MM.1S (cell line): ENCODE results near the gene SCPEP1.

Source experiments
- DNase-seq: peaks from one replicate; pipeline ENCODE4 v3.0.0-alpha.2; 2015
- H2AFZ ChIP-seq: fragments of 300-600 bp; sonication (generic); 2 replicates; pipeline ENCODE4 v1.6.0; 2016; ENCODE audit warnings: antibody characterized with exemption, low read length
- H3F3A ChIP-seq: fragments of 300-600 bp; sonication (generic); 2 replicates; pipeline ENCODE4 v1.6.1; 2016; ENCODE audit warnings: mild to moderate bottlenecking, antibody characterized with exemption, low read length, moderate library complexity, mixed read lengths; ENCODE audit not compliant: insufficient read depth
- H3K27ac ChIP-seq: fragments of 300-600 bp; sonication (generic); 2 replicates; pipeline ENCODE4 v1.5.1; 2016; ENCODE audit warnings: mild to moderate bottlenecking, low read length
- H3K27me3 ChIP-seq: fragments of 300-600 bp; sonication (generic); replicated peaks from 2 replicates; pipeline ENCODE4 v1.6.0; 2016; ENCODE audit warnings: low read length; ENCODE audit not compliant: insufficient read depth
- H3K36me3 ChIP-seq: fragments of 300-600 bp; sonication (generic); replicated peaks from 2 replicates; pipeline ENCODE4 v1.6.1; 2016; ENCODE audit warnings: mild to moderate bottlenecking, low read length, mixed read lengths; ENCODE audit not compliant: insufficient read depth
- H3K4me1 ChIP-seq: fragments of 300-600 bp; sonication (generic); 2 replicates; pipeline ENCODE4 v1.6.1; 2016; ENCODE audit warnings: low read length, mixed read lengths
- H3K4me2 ChIP-seq: fragments of 300-600 bp; sonication (generic); 2 replicates; pipeline ENCODE4 v1.6.0; 2016; ENCODE audit warnings: low read depth, low read length
- H3K4me3 ChIP-seq: fragments of 300-600 bp; sonication (generic); 2 replicates; pipeline ENCODE4 v1.5.1; 2016; ENCODE audit warnings: low read length, mixed read lengths
- H3K79me2 ChIP-seq: fragments of 300-600 bp; sonication (generic); 2 replicates; pipeline ENCODE4 v1.6.1; 2016; ENCODE audit warnings: mixed run types, low read length, mixed read lengths
- H3K9ac ChIP-seq: fragments of 300-600 bp; sonication (generic); 2 replicates; pipeline ENCODE4 v1.6.1; 2016; ENCODE audit warnings: low read length, mixed read lengths
- H3K9me2 ChIP-seq: fragments of 300-600 bp; sonication (generic); replicated peaks from 2 replicates; pipeline ENCODE4 v1.6.1; 2016; ENCODE audit warnings: mild to moderate bottlenecking, low read length, mixed read lengths; ENCODE audit not compliant: insufficient read depth
- H3K9me3 ChIP-seq: fragments of 300-600 bp; sonication (generic); replicated peaks from 2 replicates; pipeline ENCODE4 v1.6.1; 2016; ENCODE audit warnings: mild to moderate bottlenecking, low read length, mixed read lengths; ENCODE audit not compliant: insufficient read depth
- H4K20me1 ChIP-seq: fragments of 300-600 bp; sonication (generic); 2 replicates; pipeline ENCODE4 v1.6.1; 2016; ENCODE audit warnings: mild to moderate bottlenecking, low read length, moderate library complexity, mixed read lengths; ENCODE audit not compliant: insufficient read depth
- EZH2 ChIP-seq: fragments of 300-600 bp; sonication (generic); optimal IDR thresholded peaks from 2 replicates; pipeline ENCODE3; 2017; ENCODE audit warnings: low read depth, mild to moderate bottlenecking, antibody characterized with exemption, low read length, mixed read lengths
- EZH2phosphoT487 ChIP-seq: fragments of 300-600 bp; sonication (generic); IDR thresholded peaks from 2 replicates; pipeline ENCODE4 v1.6.1; 2018; ENCODE audit warnings: antibody characterized with exemption, low read length
- TF ChIP-seq, protein P1 (sequence below): fragments of 300-600 bp; sonication (generic); IDR thresholded peaks from 2 replicates; pipeline ENCODE4 v1.5.1; 2016; ENCODE audit warnings: antibody characterized with exemption, low read length, mixed read lengths

SCPEP1 gene

DNA sequence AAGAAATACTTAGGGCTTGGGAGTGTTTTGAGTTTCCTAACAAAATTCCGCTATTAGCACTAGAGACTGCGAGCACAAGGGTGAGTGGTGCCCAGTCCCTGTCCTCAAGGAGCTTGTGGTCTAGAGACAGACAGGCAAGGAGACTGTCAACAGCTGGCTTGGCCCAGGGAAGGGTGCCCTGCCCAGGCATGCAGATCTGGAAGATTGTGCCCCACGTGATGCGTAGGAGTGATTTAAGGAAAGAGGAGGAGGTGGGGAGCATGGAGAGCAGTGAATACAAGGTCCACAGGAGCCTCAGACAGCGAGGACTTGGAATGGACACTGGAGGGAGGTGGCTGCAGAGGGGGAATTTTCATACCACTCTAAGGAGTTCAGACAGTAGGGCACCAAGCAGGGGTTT, 25.0 kb downstream of the SCPEP1 start:
- Histone ChIP-seq H3K79me2 (no peaks in the 10 kb centered on the region; the same call in 1 of the 2 replicates), H3K27ac (peak overlapping the region; percentile 74; the same call in 1 of the 2 replicates), H3K36me3 (peaks cover 10% of the 10 kb centered on the region; the same call in 1 of the 2 replicates)

DNA sequence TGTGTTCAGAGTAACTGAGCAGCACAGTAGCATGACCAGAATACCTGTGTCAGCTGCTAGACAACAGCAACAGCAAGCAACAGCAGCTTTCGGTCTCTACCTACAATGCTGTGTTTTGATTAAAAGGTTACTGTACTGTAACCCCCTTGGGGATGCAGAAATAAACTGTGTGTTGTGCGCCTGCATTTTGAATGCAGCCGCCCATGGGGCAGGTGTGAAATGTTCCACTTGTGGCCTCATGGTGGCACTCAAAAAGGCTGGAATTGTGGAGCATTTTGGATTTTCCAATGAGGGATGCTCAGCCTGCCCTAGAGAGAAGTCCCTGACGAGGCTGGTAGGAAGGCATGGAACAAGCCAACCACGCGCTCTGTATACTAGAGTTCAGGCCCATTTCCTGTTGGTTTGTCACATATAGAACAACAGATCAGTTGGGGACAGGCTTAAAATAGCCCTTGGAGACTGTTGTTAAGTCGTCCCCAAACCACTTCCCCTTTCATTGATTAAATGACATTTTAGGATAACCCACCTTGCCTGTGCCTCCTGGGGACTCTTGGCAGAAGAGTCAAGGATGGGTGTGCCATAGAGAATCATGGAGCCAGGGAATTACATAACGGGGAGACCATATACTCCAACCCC, 27.1 kb downstream of the SCPEP1 start:
- no peaks in the 10 kb centered on the region for H3K27me3 ChIP-seq
- peaks cover 10% of the 10 kb centered on the region; the same call in 1 of the 2 replicates for H3K36me3 ChIP-seq
- DNase-seq: peak; percentile 70
- H3K4me3 ChIP-seq: 0 out of 2 replicates have a peak overlapping the region, but pooled peaks have one; percentile 6
- H4K20me1 ChIP-seq: no peaks in the 10 kb centered on the region
- H3K79me2 ChIP-seq: no peaks in the 10 kb centered on the region; the same call in 1 of the 2 replicates
- peak overlapping the region; percentile 53 for H3K4me2 ChIP-seq
- no peaks in the 10 kb centered on the region for H3K9me3 ChIP-seq
- peak overlapping the region; percentile 74 for H3K27ac ChIP-seq
- TF ChIP-seq, protein P1, sequence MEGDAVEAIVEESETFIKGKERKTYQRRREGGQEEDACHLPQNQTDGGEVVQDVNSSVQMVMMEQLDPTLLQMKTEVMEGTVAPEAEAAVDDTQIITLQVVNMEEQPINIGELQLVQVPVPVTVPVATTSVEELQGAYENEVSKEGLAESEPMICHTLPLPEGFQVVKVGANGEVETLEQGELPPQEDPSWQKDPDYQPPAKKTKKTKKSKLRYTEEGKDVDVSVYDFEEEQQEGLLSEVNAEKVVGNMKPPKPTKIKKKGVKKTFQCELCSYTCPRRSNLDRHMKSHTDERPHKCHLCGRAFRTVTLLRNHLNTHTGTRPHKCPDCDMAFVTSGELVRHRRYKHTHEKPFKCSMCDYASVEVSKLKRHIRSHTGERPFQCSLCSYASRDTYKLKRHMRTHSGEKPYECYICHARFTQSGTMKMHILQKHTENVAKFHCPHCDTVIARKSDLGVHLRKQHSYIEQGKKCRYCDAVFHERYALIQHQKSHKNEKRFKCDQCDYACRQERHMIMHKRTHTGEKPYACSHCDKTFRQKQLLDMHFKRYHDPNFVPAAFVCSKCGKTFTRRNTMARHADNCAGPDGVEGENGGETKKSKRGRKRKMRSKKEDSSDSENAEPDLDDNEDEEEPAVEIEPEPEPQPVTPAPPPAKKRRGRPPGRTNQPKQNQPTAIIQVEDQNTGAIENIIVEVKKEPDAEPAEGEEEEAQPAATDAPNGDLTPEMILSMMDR: peak; percentile 21
- TF ChIP-seq EZH2: no peak
- peaks cover 26% of the 10 kb centered on the region for H3F3A ChIP-seq
- H3K4me1 ChIP-seq: peaks cover 34% of the 10 kb centered on the region
- H3K9ac ChIP-seq: peak overlapping the region; percentile 9; the same call in 1 of the 2 replicates
- no peaks in the 10 kb centered on the region for H3K9me2 ChIP-seq
- H2AFZ ChIP-seq: no peak overlapping the region

More for the DNA sequence above, 25.0 kb downstream of the SCPEP1 start:
- Histone ChIP-seq H2AFZ (no peak overlapping the region), H3K9me2 (no peaks in the 10 kb centered on the region), H3K4me2 (no peak overlapping the region), H3K9me3 (no peaks in the 10 kb centered on the region), H3K27me3 (no peaks in the 10 kb centered on the region), H4K20me1 (no peaks in the 10 kb centered on the region), H3F3A (peaks cover 26% of the 10 kb centered on the region), H3K4me1 (peaks cover 34% of the 10 kb centered on the region), H3K9ac (no peak overlapping the region), H3K4me3 (no peak overlapping the region)
- TF ChIP-seq EZH2phosphoT487 (no peak), EZH2 (no peak)
- TF ChIP-seq, protein P1: no peak
- DNase-seq: no peak

DNA sequence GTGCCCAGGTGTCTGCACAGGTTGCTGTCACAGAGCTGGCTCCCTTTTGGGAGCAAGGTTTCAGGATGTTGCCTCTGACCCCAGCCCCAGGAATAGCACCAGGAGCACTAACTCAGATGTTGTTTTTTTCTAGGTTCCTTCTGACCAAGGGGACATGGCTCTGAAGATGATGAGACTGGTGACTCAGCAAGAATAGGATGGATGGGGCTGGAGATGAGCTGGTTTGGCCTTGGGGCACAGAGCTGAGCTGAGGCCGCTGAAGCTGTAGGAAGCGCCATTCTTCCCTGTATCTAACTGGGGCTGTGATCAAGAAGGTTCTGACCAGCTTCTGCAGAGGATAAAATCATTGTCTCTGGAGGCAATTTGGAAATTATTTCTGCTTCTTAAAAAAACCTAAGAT, 28.1 kb downstream of the SCPEP1 start:
- H3F3A ChIP-seq: peaks cover 26% of the 10 kb centered on the region
- no peaks in the 10 kb centered on the region for H4K20me1 ChIP-seq
- peak overlapping the region; percentile 74; the same call in 1 of the 2 replicates for H3K27ac ChIP-seq
- H3K79me2 ChIP-seq: no peaks in the 10 kb centered on the region; the same call in 1 of the 2 replicates
- DNase-seq: no peak
- H3K27me3 ChIP-seq: no peaks in the 10 kb centered on the region
- no peak overlapping the region for H3K4me3 ChIP-seq
- no peaks in the 10 kb centered on the region for H3K9me2 ChIP-seq
- H3K36me3 ChIP-seq: peaks cover 10% of the 10 kb centered on the region; the same call in 1 of the 2 replicates
- peaks cover 34% of the 10 kb centered on the region for H3K4me1 ChIP-seq
- no peak for TF ChIP-seq EZH2
- no peaks in the 10 kb centered on the region for H3K9me3 ChIP-seq
- H2AFZ ChIP-seq: no peak overlapping the region
- no peak overlapping the region for H3K4me2 ChIP-seq
- no peak overlapping the region for H3K9ac ChIP-seq

DNA sequence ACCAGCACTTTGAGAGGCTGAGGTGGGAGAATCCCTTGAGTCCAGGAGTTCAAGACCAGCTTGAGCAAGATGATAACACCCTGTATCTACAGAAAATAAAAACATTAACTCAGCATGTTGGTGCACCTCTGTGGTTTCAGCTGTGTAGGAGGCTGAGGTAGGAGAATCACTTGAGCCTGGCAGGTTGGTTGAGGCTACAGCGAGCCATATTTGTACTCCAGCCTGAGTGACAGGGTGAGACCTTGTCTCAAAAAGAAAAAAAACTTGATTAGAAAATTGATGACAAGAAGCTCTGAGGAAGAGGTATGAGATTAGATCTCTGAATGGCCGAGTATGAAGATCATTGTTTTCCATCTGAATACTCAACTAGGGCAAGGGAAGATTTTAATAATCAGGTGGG, 31.0 kb downstream of the SCPEP1 start:
- Histone ChIP-seq H4K20me1 (no peaks in the 10 kb centered on the region), H2AFZ (no peak overlapping the region), H3K36me3 (no peaks in the 10 kb centered on the region), H3K79me2 (no peaks in the 10 kb centered on the region), H3F3A (peaks cover 14% of the 10 kb centered on the region), H3K27me3 (no peaks in the 10 kb centered on the region), H3K9me2 (no peaks in the 10 kb centered on the region), H3K27ac (no peak overlapping the region), H3K9me3 (no peaks in the 10 kb centered on the region), H3K9ac (no peak overlapping the region), H3K4me2 (no peak overlapping the region), H3K4me1 (peaks cover 22% of the 10 kb centered on the region), H3K4me3 (no peak overlapping the region)
- no peak for TF ChIP-seq EZH2phosphoT487
- TF ChIP-seq, protein P1: no peak
- no peak for TF ChIP-seq EZH2
- no peak for DNase-seq
